IMR-90 (cell line): Measurements from ENCODE around the gene MDH1B. TPM values are rescaled to one million over a fixed set of nuclear protein-coding genes. Genes with fewer than 3 reads are reported as not detected.

Source experiments
- ATAC-seq: fragments of 200-7000 bp; cut with Tn5 transposase; 2 replicates; pipeline ENCODE4 v1.9.1; 2020; ENCODE audit warnings: low read depth, mild to moderate bottlenecking, moderate library complexity
- BruUV-seq: library from RNA; stranded (reverse); fragments of 400-500 nt; replicated peaks from 2 replicates; lab custom pipeline; 2021; lab: Mats Ljungman, UMichigan
- CTCF ChIA-PET: fragments of 300-600 bp; formaldehyde crosslinking; extraction: SDS; loops from one replicate; lab custom pipeline; 2021; ENCODE audit warnings: antibody characterized with exemption; lab: Yijun Ruan, JAX
- POLR2A ChIA-PET: fragments of 300-600 bp; sonication (Branson Sonifier 250); formaldehyde crosslinking; loops from one replicate; lab custom pipeline; 2022; ENCODE audit warnings: antibody characterized with exemption; ENCODE audit not compliant: unreplicated experiment; lab: Charles Lee
- DNase-seq: peaks from one replicate; pipeline ENCODE4 v3.0.0; 2013
- H2AFZ ChIP-seq: replicated peaks from 2 replicates; pipeline ENCODE3; 2013; ENCODE audit warnings: low read length, mild to moderate bottlenecking; ENCODE audit not compliant: poor library complexity
- H2AK5ac ChIP-seq: 2 replicates; pipeline ENCODE4 v1.6.1; 2013; ENCODE audit warnings: low read depth, low read length, inconsistent platforms
- H2AK9ac ChIP-seq: replicated peaks from 2 replicates; pipeline ENCODE3; 2013; ENCODE audit warnings: mild to moderate bottlenecking, low read depth, low read length, moderate library complexity; ENCODE audit not compliant: poor library complexity
- H2BK120ac ChIP-seq: 2 replicates; pipeline ENCODE4 v1.6.1; 2013; ENCODE audit warnings: low read depth, low read length, inconsistent platforms
- H2BK15ac ChIP-seq: 3 replicates; pipeline ENCODE4 v1.6.1; 2013; ENCODE audit warnings: low read depth, low read length, inconsistent platforms
- H2BK20ac ChIP-seq: 2 replicates; pipeline ENCODE4 v1.6.1; 2013; ENCODE audit warnings: low read depth, mild to moderate bottlenecking, inconsistent platforms, low read length, moderate library complexity
- H2BK5ac ChIP-seq: 2 replicates; pipeline ENCODE4 v1.6.1; 2013; ENCODE audit warnings: mild to moderate bottlenecking, low read depth, low read length, inconsistent platforms; ENCODE audit not compliant: poor library complexity, severe bottlenecking
- H3K14ac ChIP-seq: replicated peaks from 2 replicates; pipeline ENCODE4 v1.6.1; 2013; ENCODE audit warnings: low read depth, low read length, inconsistent platforms
- H3K18ac ChIP-seq: 2 replicates; pipeline ENCODE4 v1.6.1; 2013; ENCODE audit warnings: low read depth, low read length, control low read depth
- H3K23ac ChIP-seq: 2 replicates; pipeline ENCODE4 v1.6.1; 2013; ENCODE audit warnings: low read depth, low read length, inconsistent platforms
- H3K27ac ChIP-seq: 2 replicates; pipeline ENCODE4 v1.5.1; 2013; ENCODE audit warnings: mild to moderate bottlenecking, control low read depth, low read length; ENCODE audit not compliant: insufficient read depth
- H3K27me3 ChIP-seq: 2 replicates; pipeline ENCODE4 v1.6.1; 2013; ENCODE audit warnings: low read length; ENCODE audit not compliant: control insufficient read depth, insufficient read depth
- H3K36me3 ChIP-seq: 2 replicates; pipeline ENCODE4 v1.6.1; 2013; ENCODE audit warnings: low read length, mixed read lengths; ENCODE audit not compliant: control insufficient read depth, insufficient read depth
- H3K4ac ChIP-seq: 2 replicates; pipeline ENCODE4 v1.6.1; 2013; ENCODE audit warnings: low read depth, low read length, inconsistent platforms
- H3K4me1 ChIP-seq: 2 replicates; pipeline ENCODE4 v1.6.1; 2013; ENCODE audit warnings: low read length, mixed read lengths; ENCODE audit not compliant: control insufficient read depth, insufficient read depth
- H3K4me2 ChIP-seq: 2 replicates; pipeline ENCODE4 v1.6.1; 2013; ENCODE audit warnings: low read depth, mild to moderate bottlenecking, control low read depth, low read length, moderate library complexity
- H3K4me3 ChIP-seq: 2 replicates; pipeline ENCODE4 v1.5.1; 2013; ENCODE audit warnings: low read depth, mild to moderate bottlenecking, control low read depth, low read length, moderate library complexity; ENCODE audit not compliant: insufficient read depth
- H3K56ac ChIP-seq: 2 replicates; pipeline ENCODE4 v1.6.1; 2013; ENCODE audit warnings: low read length, inconsistent platforms; ENCODE audit not compliant: insufficient read depth; ENCODE audit errors: extremely low read depth
- H3K79me1 ChIP-seq, 2 experiments: 2 replicates each; pipeline ENCODE4 v1.6.1; 2013; ENCODE audit warnings: low read length in 2 of 2, inconsistent platforms in 1 of 2, low read depth in 1 of 2
- H3K9ac ChIP-seq: 2 replicates; pipeline ENCODE4 v1.6.1; 2013; ENCODE audit warnings: low read depth, low read length, control low read depth
- H3K9me1 ChIP-seq: 2 replicates; pipeline ENCODE4 v1.6.1; 2013; ENCODE audit warnings: low read length, inconsistent platforms; ENCODE audit not compliant: insufficient read depth
- H3K9me3 ChIP-seq: 2 replicates; pipeline ENCODE4 v1.6.1; 2013; ENCODE audit warnings: low read length; ENCODE audit not compliant: control insufficient read depth, insufficient read depth
- H4K20me1 ChIP-seq: 2 replicates; pipeline ENCODE4 v1.6.1; 2013; ENCODE audit warnings: low read length, inconsistent platforms; ENCODE audit not compliant: insufficient read depth
- H4K5ac ChIP-seq: 2 replicates; pipeline ENCODE4 v1.6.1; 2013; ENCODE audit warnings: mild to moderate bottlenecking, low read depth, low read length, control low read depth
- H4K8ac ChIP-seq, 2 experiments: 2 replicates each; pipeline ENCODE4 v1.6.1; 2013; ENCODE audit warnings: low read depth in 2 of 2, low read length in 2 of 2, control low read depth in 1 of 2, inconsistent platforms in 1 of 2
- H4K91ac ChIP-seq: 2 replicates; pipeline ENCODE4 v1.6.1; 2013; ENCODE audit warnings: low read depth, low read length, inconsistent platforms; ENCODE audit not compliant: insufficient read depth
- BHLHE40 ChIP-seq: fragments of 150-350 bp; IDR thresholded peaks from 2 replicates; pipeline ENCODE4 v1.6.1; 2016; ENCODE audit warnings: mild to moderate bottlenecking, low read depth, low read length
- CEBPB ChIP-seq: IDR thresholded peaks from 2 replicates; pipeline ENCODE4 v1.6.1; 2012; ENCODE audit warnings: low read depth, low read length, improper control_type of control experiment
- CHD1 ChIP-seq: IDR thresholded peaks from 2 replicates; pipeline ENCODE4 v1.6.1; 2012; ENCODE audit warnings: low read depth, low read length, improper control_type of control experiment
- ELK1 ChIP-seq: fragments of 150-350 bp; IDR thresholded peaks from 2 replicates; pipeline ENCODE4 v1.6.1; 2016; ENCODE audit warnings: low read depth, mild to moderate bottlenecking, low read length, moderate library complexity, borderline replicate concordance
- FOS ChIP-seq: fragments of 150-350 bp; IDR thresholded peaks from 2 replicates; pipeline ENCODE4 v1.6.1; 2016; ENCODE audit warnings: low read depth, low read length
- MAFK ChIP-seq: IDR thresholded peaks from 2 replicates; pipeline ENCODE4 v1.6.1; 2012; ENCODE audit warnings: low read depth, low read length, improper control_type of control experiment
- MAZ ChIP-seq: IDR thresholded peaks from 2 replicates; pipeline ENCODE4 v1.6.1; 2012; ENCODE audit warnings: low read depth, mild to moderate bottlenecking, low read length, improper control_type of control experiment, moderate library complexity, borderline replicate concordance
- MXI1 ChIP-seq: IDR thresholded peaks from 2 replicates; pipeline ENCODE4 v1.6.1; 2012; ENCODE audit warnings: low read depth, mild to moderate bottlenecking, low read length, moderate library complexity, borderline replicate concordance
- NFE2L2 ChIP-seq: fragments of 150-350 bp; IDR thresholded peaks from 2 replicates; pipeline ENCODE4 v1.6.1; 2016; ENCODE audit warnings: low read depth, mild to moderate bottlenecking, low read length
- POLR2A ChIP-seq: IDR thresholded peaks from 2 replicates; pipeline ENCODE4 v1.6.1; 2012; ENCODE audit warnings: mild to moderate bottlenecking, low read depth, low read length
- RAD21 ChIP-seq: IDR thresholded peaks from 2 replicates; pipeline ENCODE4 v1.6.1; 2012; ENCODE audit warnings: low read length, improper control_type of control experiment
- RCOR1 ChIP-seq: IDR thresholded peaks from 2 replicates; pipeline ENCODE4 v1.6.1; 2012; ENCODE audit warnings: mild to moderate bottlenecking, low read length, improper control_type of control experiment; ENCODE audit not compliant: insufficient replicate concordance
- RFX5 ChIP-seq: IDR thresholded peaks from 2 replicates; pipeline ENCODE4 v1.8.0; 2012; ENCODE audit warnings: low read depth, mild to moderate bottlenecking, low read length, moderate library complexity
- SMC3 ChIP-seq: fragments of 150-350 bp; IDR thresholded peaks from 2 replicates; pipeline ENCODE4 v1.6.1; 2016; ENCODE audit warnings: low read depth, mild to moderate bottlenecking, antibody characterized with exemption, low read length, moderate library complexity
- WGBS, 2 experiments: methylation state at CpG; one replicate each; pipeline versions ENCODE4 v1.1.5 to v1.1.7; 2013; ENCODE audit warnings: missing lambda C conversion rate in 2 of 2; ENCODE audit not compliant: insufficient read length in 1 of 2; ENCODE audit errors: extremely low coverage in 2 of 2; 5-methylcytosine and 5-hydroxymethylcytosine counted together
- dilution Hi-C: fragments of 300-500 bp; cut with HindIII; formaldehyde crosslinking; loops from one replicate; pipeline ENCODE4 v1.14.3; 2018; ENCODE audit warnings: low sequenced_read_pairs; ENCODE audit not compliant: unreplicated experiment
- in situ Hi-C: fragments of 300-500 bp; cut with MboI; formaldehyde crosslinking; loops from 3 replicates; pipeline ENCODE4 v1.14.3; 2019; ENCODE audit warnings: low sequenced_read_pairs, inconsistent platforms, mixed read lengths
- intact Hi-C: fragments of 100-400 bp; cut with micrococcal nuclease; formaldehyde crosslinking; loops from 2 replicates; pipeline ENCODE4 v1.10.0; 2022
- polyA plus RNA-seq, 3 experiments: library from polyadenylated mRNA; depleted of rRNA; stranded (reverse); fragments of >200 nt; gene quantifications; 2 replicates each; pipeline ENCODE4 v1.2.3, GENCODE V29; 2012; ENCODE audit warnings: low replicate concordance in 1 of 3
- total RNA-seq: library from RNA; depleted of rRNA; stranded (reverse); fragments of >200 nt; gene quantifications from 2 replicates; pipeline ENCODE4 v1.2.3, GENCODE V29; 2012
- TF ChIP-seq, protein P1 (sequence below): fragments of 150-350 bp; IDR thresholded peaks from 2 replicates; pipeline ENCODE4 v1.6.1; 2017; ENCODE audit warnings: mild to moderate bottlenecking, antibody characterized with exemption, low read length, low read depth
- TF ChIP-seq, protein P2 (sequence below): conservative IDR thresholded peaks from 2 replicates; pipeline ENCODE4 v1.5.1; 2012; ENCODE audit warnings: mild to moderate bottlenecking, low read depth, low read length, improper control_type of control experiment

MDH1B gene
- total and polyA plus RNA-seq, 2 of the 4 experiments (the other 2 are of a cell fraction): 0.38 to 0.54 TPM

DNA sequence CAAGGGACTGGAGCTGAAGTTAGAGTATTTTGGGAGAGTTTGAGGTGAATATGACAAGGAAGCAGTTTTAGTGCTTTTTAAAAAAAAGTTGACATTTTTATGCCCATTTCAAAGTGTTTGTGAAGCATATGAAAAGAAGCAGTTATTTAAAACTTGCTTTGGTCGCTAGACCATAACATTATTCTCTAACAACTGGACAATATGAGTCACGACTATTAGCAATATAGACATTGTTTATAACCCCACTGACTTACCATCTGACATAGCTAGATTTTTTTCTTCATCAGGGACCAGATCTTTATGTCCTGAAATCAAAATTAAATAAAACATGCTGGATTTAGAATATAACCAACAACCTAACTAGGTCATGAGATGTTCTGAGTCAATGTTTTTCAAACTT lies 24.3 kb downstream of the MDH1B start:
- Histone ChIP-seq H3K9me3 (no peaks in the 10 kb centered on the region), H3K4me2 (no peak overlapping the region), H3K9me1 (no peaks in the 10 kb centered on the region), H2BK20ac (no peak overlapping the region), H2AK5ac (no peak overlapping the region), H4K8ac (no peak overlapping the region), H3K4me3 (no peak overlapping the region), H4K20me1 (no peaks in the 10 kb centered on the region), H2BK5ac (no peak overlapping the region), H2BK15ac (no peak overlapping the region), H3K14ac (no peak overlapping the region), H3K23ac (no peak overlapping the region), H3K4ac (no peak overlapping the region), H3K27me3 (no peaks in the 10 kb centered on the region), H3K18ac (no peak overlapping the region), H3K4me1 (no peaks in the 10 kb centered on the region), H3K79me1 (no peaks in the 10 kb centered on the region), H3K9ac (no peak overlapping the region), H3K56ac (no peak overlapping the region), H3K27ac (no peak overlapping the region), H4K91ac (no peak overlapping the region), H2AK9ac (no peak overlapping the region), H4K5ac (no peak overlapping the region), H2BK120ac (no peak overlapping the region), H2AFZ (no peak overlapping the region), H3K36me3 (no peaks in the 10 kb centered on the region)
- BruUV-seq: no TSS peak
- WGBS, 2 experiments: no CpG with 5 or more reads among the region's 2 CpGs
- DNase-seq: no peak
- no peak for ATAC-seq
- in situ Hi-C loops: no loop called here
- dilution Hi-C loops: no loop called here
- ChIA-PET CTCF (no interaction called here), POLR2A (no interaction called here)
- TF ChIP-seq MAZ (no peak), MAFK (no peak), BHLHE40 (no peak), POLR2A (no peak), RFX5 (no peak), SMC3 (no peak), CHD1 (no peak), ELK1 (no peak), FOS (no peak), NFE2L2 (no peak), RAD21 (no peak), CEBPB (no peak), RCOR1 (no peak), MXI1 (no peak)
- TF ChIP-seq, protein P1, sequence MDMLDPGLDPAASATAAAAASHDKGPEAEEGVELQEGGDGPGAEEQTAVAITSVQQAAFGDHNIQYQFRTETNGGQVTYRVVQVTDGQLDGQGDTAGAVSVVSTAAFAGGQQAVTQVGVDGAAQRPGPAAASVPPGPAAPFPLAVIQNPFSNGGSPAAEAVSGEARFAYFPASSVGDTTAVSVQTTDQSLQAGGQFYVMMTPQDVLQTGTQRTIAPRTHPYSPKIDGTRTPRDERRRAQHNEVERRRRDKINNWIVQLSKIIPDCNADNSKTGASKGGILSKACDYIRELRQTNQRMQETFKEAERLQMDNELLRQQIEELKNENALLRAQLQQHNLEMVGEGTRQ: no peak
- TF ChIP-seq, protein P2, sequence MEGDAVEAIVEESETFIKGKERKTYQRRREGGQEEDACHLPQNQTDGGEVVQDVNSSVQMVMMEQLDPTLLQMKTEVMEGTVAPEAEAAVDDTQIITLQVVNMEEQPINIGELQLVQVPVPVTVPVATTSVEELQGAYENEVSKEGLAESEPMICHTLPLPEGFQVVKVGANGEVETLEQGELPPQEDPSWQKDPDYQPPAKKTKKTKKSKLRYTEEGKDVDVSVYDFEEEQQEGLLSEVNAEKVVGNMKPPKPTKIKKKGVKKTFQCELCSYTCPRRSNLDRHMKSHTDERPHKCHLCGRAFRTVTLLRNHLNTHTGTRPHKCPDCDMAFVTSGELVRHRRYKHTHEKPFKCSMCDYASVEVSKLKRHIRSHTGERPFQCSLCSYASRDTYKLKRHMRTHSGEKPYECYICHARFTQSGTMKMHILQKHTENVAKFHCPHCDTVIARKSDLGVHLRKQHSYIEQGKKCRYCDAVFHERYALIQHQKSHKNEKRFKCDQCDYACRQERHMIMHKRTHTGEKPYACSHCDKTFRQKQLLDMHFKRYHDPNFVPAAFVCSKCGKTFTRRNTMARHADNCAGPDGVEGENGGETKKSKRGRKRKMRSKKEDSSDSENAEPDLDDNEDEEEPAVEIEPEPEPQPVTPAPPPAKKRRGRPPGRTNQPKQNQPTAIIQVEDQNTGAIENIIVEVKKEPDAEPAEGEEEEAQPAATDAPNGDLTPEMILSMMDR: no peak
- intact Hi-C loops: no loop called here
